HL-60 (cell line): ENCODE measurements around the gene SMIM3.

Source experiments
- GABPA ChIP-seq: IDR thresholded peaks from 2 replicates; pipeline ENCODE4 v1.6.1; 2012; ENCODE audit warnings: low read depth
- POLR2AphosphoS5 ChIP-seq: IDR thresholded peaks from 2 replicates; pipeline ENCODE4 v1.6.1; 2012; ENCODE audit warnings: low read depth
- SPI1 ChIP-seq: IDR thresholded peaks from 2 replicates; pipeline ENCODE4 v1.6.1; 2012; ENCODE audit warnings: low read depth, mild to moderate bottlenecking, borderline replicate concordance
- TF ChIP-seq, protein P1 (sequence below): IDR thresholded peaks from 2 replicates; pipeline ENCODE4 v1.6.1; 2012; ENCODE audit warnings: low read depth; ENCODE audit not compliant: insufficient replicate concordance
- TF ChIP-seq, protein P2 (sequence below): IDR thresholded peaks from one replicate; pipeline ENCODE4 v1.5.1; 2011; ENCODE audit warnings: low read length, control low read depth, inconsistent platforms; ENCODE audit not compliant: insufficient read depth

DNA sequence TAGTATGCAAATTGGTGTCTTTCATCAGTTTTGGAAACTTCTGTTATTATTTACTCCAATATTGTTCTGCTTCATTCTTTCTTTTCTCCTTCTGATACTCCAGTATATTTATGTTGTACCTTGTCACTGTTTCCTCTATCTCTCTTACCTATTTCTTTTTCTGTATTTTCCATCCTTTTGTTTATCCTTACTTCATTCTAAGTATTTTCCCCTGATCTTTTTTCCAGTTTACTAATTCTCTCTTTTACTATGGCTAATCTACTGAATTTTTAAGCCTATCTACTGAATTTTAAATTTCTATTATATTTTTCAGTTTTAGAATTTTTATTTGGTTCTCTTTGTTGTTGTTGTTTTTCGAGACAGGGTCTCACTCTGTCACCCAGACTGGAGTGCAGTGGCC, 7.4 kb downstream of the SMIM3 start:
- TF ChIP-seq, protein P1, sequence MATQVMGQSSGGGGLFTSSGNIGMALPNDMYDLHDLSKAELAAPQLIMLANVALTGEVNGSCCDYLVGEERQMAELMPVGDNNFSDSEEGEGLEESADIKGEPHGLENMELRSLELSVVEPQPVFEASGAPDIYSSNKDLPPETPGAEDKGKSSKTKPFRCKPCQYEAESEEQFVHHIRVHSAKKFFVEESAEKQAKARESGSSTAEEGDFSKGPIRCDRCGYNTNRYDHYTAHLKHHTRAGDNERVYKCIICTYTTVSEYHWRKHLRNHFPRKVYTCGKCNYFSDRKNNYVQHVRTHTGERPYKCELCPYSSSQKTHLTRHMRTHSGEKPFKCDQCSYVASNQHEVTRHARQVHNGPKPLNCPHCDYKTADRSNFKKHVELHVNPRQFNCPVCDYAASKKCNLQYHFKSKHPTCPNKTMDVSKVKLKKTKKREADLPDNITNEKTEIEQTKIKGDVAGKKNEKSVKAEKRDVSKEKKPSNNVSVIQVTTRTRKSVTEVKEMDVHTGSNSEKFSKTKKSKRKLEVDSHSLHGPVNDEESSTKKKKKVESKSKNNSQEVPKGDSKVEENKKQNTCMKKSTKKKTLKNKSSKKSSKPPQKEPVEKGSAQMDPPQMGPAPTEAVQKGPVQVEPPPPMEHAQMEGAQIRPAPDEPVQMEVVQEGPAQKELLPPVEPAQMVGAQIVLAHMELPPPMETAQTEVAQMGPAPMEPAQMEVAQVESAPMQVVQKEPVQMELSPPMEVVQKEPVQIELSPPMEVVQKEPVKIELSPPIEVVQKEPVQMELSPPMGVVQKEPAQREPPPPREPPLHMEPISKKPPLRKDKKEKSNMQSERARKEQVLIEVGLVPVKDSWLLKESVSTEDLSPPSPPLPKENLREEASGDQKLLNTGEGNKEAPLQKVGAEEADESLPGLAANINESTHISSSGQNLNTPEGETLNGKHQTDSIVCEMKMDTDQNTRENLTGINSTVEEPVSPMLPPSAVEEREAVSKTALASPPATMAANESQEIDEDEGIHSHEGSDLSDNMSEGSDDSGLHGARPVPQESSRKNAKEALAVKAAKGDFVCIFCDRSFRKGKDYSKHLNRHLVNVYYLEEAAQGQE: no peak
- TF ChIP-seq, protein P2, sequence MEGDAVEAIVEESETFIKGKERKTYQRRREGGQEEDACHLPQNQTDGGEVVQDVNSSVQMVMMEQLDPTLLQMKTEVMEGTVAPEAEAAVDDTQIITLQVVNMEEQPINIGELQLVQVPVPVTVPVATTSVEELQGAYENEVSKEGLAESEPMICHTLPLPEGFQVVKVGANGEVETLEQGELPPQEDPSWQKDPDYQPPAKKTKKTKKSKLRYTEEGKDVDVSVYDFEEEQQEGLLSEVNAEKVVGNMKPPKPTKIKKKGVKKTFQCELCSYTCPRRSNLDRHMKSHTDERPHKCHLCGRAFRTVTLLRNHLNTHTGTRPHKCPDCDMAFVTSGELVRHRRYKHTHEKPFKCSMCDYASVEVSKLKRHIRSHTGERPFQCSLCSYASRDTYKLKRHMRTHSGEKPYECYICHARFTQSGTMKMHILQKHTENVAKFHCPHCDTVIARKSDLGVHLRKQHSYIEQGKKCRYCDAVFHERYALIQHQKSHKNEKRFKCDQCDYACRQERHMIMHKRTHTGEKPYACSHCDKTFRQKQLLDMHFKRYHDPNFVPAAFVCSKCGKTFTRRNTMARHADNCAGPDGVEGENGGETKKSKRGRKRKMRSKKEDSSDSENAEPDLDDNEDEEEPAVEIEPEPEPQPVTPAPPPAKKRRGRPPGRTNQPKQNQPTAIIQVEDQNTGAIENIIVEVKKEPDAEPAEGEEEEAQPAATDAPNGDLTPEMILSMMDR: no peak
- TF ChIP-seq GABPA (no peak), POLR2AphosphoS5 (no peak), SPI1 (no peak)
